HG03342 (cell line): Measurements from ENCODE around the gene CLDN9.

Source experiments
- ATAC-seq: cut with Tn5 transposase; IDR thresholded peaks from one replicate; pipeline ENCODE4 v1.9.1; 2021; ENCODE audit warnings: mild to moderate bottlenecking, moderate library complexity; ENCODE audit not compliant: unreplicated experiment

Gene CLDN9

DNA sequence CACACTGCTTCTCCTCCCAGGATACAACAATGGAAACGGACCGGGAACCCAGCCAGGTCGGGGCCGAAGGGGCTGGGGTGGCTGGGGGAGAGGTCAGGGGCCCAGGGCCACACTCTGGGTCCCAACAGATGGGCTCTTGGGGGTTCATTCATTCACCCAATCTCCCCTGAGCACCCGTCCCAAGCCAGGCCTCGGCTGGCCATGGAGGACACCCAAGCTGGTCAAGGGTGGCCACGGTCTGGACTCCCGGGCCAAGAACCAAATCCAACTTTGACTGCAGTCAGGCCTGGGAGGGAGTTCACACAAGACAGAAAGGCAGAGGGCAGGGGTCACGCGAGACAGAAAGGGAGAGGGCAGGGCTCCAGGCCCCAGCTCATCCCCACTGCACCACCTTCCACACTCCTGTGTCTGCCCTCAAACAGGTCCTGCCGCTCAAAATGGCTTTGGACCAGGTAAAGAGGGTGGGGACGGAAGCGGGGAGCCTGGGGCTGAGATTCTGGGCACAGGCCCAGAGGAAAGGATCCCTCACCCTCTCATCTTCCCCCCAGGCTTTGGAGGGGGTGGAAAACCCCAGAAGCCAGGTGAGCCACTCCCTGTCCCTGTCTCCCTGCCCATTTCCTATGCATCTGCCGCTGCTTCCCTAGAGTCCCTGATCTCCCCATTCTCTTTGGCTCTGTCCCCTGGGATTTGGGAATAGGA lies 20.2 kb upstream of the CLDN9 start:
- ATAC-seq = no peak

DNA sequence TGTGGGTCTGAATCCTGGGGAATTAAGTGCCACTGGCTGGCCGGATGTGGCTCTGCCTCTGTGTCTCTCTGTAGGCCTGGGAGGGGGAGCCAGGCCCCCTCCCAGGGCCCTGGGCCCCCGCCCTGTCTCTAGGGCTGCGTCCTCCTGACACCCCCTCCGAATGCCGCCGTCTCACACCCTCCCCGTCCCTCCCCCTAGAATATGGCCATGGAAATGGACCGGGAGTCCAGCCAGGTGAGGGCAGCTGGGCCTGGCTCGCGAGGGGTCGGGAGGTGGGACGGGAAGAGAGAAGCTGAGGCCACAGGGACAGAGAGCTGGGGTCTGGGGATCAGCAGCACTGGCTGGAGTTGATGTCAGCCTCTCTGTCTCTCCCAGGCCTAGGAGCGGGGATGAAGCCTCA lies 16.4 kb upstream of the CLDN9 start:
- no peak for ATAC-seq

DNA sequence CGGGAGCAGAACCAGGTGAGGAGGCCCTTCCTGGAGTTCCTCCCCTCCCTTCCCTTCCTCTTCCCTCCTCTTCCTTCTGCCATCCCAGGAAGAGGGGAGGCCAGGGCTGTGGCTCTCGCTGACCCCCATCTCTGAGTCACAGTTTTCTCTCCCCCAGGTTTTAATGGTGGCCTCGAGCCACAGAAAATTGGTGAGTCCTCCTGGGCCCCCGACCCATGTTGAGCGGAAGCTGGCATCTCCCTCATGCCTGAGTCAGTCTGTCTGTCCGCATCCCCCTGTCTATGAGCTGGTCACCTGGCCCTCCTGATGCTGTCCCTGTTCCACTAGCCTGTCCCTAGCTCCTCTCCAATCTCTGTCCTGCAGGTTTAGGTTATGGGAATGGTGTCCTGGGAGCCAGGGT lies 12.8 kb upstream of the CLDN9 start:
- ATAC-seq = no peak

DNA sequence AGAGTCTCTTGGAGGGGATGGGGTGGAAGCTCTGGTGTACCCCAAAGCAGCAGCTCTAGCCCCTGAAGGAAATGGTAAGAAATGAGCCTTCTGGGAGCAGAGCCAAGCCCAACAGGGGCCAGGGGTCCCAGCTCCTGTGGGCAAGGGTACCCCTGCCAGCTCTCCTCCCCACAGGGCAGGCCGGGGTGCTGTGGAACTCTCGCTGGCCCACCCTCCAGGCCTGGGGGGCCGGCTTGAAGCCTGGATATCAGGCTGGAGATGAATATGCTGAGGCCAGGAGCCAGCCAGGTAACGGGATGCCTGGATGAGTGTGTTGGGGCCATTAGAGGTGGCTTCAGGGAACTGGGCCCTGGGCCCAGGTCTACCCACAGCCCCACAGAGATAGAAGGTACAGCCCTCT lies 12.2 kb upstream of the CLDN9 start:
- no peak for ATAC-seq

DNA sequence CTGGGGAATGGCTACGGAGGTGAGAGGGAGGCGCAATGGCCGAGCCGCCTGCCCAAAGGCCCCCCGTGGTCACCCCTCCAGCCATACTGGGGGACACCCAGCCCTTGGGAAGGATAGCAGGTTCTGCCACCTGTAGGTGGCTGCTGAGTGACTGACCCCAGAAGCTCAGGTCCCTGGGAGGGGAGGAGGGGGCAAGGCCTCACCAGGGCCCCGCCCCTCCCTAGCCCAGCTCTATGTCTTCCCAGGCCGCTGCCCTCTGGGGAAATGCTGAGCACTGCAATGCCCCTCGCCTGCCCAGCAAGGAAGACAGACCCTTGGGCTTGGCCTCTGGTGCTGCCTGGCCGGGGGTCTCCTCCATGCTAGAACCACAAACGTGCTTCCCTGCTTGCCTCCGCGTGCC lies 11.4 kb upstream of the CLDN9 start:
- no peak for ATAC-seq

DNA sequence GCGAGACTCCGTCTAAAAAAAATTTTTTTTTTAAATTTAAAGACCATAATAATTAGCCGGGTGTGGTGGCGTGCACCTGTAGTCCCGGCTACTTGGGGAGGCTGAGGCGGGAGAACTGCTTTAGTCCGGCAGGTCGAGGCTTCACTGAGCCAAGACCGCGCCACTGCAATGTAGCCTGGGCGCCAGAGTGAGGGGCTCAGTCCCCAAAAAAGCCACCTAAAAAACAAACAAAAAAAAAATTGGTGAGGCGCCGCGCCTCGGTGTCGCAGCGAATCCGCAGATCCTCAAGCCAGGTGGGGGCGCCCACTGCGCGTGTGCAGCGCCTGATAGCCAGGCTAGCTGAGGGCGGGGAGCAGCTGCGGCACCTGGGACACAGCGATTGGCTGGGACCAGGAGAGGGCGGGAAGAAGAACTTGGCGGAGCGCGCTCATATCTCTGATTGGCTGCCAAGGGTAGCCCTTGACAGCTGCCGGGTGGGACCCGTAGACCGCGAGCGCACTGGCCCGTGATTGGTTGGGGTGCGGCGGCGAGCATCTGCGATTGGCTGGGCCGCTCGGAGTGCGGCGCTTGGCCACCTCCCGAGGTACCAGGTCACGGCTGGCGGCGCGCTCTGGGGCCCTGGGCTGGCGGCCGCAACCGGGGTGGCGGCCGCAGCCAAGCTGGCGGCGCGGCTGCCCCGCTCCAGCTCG lies 9.0 kb upstream of the CLDN9 start:
- peak; percentile 96 for ATAC-seq

DNA sequence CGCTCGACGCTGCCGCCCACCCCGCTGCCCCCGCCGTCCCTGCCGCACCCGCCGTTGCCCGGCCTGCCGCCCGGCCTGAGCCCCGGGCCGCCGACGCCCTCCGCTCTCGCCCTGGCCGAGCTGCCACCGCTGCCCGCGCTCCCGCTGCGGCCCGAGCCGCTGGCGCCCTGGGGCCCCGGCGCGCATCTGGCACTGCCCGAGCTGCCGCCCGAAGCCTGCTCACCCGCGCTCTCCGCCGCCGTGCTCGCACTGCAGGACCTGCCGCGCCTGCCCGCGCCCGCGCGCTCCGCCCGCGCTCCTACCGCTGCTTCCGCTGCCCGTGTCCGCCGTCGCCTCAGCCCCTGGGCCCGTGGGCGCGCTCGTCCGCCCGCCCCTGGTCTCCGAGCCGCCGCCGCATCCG lies 8.4 kb upstream of the CLDN9 start:
- no peak for ATAC-seq

DNA sequence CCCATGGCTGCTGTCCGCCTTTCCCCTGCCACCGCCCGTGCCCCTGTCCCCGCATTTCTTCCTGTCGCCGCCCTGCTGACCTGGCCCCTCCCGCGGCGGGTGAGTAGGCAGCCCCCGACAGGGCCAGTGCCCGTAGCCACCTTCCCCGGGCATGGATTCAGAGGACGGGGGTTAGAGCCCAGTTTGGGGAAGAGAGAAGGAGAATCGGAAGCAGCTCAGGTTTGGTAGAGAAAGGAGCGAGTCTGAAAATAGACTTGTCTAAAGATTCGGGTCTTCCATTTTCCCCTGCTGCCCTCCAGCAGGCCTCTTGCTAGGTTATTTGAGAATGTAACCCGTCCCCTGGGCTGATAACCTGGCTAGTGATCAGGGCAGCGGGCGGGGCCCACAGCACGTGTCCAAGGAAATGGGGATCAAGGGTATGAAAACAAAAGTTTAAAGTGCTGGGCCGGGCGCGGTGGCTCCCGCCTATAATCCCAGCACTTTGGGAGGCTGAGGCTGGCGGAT lies 7.9 kb upstream of the CLDN9 start:
- no peak for ATAC-seq

DNA sequence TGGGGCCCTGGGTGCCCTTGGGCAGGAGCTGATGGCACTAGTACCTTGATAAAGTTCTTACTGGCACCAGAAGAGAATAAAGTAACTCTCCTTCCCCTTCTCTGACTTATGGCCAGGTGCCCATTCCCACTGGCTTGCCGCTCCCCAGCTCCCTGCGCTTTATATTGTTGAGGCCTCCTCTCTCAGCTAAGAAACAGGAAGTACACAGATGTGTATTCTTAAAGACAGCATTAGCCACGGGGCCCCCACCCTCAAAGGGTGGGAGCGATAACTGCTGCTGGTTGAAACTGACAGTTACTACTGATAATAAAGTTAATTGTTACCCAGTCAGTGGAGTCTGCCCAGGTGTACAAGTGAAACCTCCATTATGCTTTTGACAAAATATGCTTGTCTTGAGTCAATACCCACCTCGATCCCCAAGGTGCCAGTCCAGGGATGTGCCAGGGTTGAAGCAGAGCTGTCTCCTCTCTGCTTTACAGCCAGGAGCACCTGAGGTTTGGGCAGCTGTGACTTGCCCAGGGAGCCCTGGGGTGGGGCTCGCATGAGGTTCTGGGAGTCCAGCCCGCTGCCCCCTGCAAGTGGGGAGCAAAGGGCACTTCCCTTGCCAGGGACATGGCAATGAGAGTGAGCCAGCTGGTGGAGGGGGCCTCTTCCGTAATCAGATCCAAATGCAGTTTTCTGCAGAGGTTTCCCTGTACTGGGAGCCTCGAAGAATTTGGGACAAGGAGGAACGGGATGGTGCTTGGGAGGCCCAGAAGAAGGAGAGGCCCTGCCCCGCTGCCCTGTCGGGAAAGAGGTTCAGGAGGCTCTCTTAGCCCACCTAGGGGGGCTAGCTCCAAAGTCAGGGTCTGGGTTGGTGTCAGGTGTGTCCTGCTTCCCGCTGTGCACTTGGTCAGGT lies 5.4 kb upstream of the CLDN9 start:
- ATAC-seq = no peak

DNA sequence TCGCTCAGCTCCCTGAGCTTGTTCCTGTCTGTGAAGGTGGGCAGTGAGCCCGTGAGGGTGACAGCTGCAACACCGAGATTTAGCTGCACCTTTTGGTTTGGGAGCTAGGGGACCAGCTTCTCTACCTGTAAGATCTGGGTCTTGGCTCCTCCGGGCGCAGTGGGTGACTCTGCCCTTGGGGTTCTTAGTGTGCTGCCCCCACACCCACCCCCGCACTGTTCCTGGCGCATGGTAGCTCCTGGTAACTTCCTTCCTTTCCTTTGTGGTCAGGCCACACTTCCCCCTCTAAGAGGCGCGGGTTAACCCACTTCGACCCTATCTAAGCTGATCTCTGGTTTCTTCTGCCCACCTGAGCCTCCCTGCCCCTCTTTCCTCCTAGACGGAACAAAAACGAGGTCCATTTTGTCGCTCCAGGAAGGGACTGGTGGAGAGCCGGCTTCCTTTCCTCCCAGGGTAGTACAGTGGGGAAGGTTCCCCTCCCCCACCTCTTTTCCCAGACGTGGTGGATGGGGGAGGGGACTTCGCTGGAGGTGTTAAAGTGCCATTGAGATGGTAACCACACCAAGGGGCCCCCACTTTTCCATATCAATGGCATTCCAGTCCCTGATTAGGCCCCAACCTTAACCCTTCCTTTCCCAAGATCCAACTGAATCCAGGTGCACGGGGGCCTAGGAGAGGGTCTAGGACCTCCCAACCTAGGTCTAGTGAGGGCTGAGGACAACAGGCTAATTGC lies 4.6 kb upstream of the CLDN9 start:
- no peak for ATAC-seq

DNA sequence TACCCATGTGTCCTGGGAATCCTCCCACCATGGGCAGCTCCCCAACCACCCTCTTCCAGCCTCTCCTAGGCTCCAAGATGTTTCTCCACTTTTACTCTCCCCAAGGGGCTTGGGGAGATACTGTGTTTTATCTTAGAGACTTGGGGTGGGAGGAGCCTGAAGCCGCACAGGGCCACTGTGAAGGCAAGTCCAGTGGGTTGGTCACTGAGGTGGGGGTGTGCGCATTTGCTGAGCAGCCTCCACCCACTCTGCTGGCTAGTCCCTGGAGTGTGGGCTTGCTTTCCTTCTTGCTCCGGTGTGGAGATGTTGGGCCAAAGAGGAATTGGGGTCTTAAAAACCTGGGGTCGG lies 4.1 kb upstream of the CLDN9 start:
- ATAC-seq = no peak

DNA sequence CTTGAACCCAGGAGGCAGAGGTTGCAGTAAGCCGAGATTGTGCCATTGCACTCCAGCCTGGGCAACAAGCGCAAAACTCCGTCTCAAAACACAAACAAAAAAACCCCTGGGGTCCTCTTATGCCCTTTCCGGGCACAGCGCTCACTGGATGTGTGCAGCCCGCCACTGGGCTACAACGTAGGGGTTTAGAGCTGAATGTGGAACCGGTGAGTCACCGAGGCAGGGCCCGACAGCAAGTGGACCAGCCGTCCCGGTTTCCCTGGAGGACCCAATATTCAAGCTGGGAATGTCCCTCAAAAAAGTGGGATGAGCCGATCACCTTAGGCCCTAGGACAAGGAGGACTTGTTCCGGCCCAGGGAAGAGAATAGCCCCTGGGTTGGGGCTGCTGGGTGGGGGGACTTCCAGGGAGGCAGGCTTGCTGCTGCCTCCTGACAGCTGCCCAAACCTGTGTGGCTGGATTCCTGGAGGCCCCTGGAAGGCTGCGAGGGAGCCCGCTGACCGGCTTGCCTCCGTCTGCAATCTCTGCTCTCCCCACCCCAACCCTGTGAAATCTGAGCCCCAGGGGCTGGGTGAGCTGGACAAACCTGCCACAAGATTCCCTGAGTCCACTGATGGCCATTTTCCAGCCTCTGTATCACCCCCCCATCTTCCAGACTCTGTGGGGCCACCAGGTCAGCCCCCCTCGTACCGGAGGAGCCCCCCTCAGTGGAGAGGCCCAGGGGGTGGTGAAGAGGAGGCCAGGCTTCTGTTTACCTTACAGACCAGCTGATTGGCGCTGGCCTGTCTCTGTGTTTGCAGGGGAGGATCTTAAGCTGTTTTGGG lies 2.9 kb upstream of the CLDN9 start:
- ATAC-seq = no peak

DNA sequence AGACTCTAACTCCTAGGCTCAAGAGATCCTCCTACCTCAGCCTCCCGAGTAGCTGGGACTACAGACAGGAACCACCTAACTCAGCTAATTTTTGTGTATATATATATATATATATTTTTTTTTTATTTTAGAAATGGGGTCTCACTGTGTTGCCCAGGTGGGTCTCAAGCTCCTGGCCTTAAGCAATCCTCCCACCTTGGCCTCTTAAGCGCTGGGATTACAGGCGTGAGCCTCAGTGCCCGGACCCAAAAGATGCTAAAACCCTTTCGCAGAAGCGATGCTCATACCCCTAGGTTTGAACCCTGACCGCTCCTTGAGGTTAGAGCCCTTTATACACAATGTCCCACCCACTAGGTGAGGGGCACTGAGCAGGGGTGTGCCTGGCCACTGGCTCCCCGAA lies 2.2 kb upstream of the CLDN9 start:
- ATAC-seq = no peak

DNA sequence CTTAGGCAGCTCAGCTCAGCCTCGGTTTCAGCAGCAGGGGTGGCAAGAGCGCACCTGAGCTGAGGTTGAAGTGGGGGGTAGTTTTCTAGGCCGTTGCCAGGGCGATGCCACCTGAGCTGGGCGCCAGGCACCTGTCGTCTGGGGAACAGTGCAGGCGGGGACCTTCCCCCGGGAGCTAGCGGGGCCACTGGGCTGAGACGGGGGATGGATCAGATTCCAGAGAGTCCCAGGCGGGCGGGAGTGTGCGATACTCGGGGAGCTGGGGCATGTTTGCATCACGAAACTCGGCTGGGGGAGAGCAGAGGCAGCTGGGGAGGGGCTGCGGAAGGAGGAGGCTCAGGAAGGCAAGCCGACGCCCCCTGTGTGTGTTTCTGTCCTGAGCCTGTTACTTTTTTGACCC lies 477 bp upstream of the CLDN9 start:
- no peak for ATAC-seq

DNA sequence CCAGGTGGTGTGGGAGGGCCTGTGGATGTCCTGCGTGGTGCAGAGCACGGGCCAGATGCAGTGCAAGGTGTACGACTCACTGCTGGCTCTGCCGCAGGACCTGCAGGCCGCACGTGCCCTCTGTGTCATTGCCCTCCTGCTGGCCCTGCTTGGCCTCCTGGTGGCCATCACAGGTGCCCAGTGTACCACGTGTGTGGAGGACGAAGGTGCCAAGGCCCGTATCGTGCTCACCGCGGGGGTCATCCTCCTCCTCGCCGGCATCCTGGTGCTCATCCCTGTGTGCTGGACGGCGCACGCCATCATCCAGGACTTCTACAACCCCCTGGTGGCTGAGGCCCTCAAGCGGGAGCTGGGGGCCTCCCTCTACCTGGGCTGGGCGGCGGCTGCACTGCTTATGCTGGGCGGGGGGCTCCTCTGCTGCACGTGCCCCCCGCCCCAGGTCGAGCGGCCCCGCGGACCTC lies 798 bp downstream of the CLDN9 start:
- ATAC-seq = no peak

DNA sequence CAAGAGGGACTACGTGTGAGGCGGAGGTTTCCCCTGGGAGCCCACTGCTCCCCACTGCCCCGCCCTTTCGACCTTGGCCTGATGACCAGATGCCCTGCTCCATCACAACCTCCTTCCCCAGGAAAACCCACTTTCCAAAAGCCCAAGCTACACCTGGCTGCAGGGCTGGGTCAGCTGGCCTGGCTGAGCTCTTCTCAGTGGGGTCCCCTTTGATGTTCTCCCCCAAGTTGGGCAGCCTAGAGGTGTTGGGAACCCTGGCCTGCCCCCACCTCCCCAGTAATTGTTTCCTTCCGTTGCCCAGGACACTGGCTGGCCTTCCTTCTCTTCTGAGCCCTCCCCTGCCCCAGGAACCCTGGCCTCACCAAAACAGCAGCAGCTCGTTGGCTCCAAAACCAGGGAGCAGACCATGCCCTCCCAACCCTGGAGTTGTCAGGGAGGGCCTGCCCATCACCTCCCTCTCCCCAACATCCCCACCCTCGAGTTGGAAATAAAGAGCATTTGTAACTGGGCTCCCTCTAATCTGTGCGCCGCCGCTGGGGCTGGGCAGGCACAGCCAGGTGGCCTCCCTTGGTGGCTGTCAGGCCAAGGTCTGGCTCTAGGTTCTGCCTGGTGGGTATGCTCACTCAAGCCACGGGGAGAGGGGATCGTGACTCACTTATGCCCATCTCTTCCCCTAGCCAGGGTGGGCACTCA lies 1.4 kb downstream of the CLDN9 start:
- no peak for ATAC-seq

DNA sequence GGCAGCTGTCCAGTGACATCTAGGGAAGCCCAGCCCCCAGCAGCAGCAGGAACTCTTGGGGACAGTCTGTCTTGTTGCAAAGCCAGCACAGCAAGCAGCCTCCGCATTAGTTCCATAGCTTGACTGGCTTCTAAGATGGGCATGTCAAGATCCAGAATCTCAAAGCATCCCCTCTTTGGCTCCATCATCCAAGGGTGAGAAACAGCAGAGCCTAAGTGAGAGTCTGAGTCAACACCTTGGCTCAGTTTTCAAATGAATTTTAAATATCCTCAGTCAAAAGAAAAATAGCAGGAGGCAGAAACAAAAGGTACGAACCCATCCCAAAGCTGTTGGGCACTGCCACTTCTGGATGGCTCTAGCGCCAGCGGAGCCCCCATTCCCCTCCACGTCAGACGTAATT lies 2.2 kb downstream of the CLDN9 start:
- ATAC-seq = no peak

DNA sequence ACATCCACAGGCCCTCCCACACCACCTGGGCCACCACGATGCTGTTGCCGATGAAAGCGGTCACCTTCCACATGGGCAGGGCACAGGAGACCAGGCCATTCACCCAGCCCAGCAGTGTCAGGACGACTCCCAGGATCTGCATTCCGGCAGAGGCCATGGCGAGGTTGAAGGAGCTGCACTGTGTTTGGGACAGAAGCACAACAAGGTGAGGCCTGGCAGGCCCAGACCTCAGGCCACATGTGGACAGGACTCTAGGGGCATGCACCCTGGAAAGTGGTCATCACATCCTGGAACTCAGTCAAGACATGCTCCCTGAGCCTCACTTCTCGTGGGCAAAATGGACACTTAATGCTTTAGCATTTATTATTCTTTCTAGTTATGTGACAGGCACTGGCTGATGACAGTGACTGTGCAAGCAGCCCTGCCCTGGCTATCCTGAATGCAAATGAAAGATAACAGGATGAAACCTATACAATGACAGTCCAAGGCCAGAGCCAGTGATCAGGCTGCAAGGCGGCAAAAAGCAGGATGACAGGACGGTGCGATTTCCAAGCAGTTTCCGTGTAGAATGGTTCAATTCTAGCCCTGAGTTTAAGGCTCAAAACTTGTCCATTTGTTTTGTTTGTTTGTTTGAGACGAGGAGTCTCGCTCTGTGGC lies 3.3 kb downstream of the CLDN9 start:
- no peak for ATAC-seq

DNA sequence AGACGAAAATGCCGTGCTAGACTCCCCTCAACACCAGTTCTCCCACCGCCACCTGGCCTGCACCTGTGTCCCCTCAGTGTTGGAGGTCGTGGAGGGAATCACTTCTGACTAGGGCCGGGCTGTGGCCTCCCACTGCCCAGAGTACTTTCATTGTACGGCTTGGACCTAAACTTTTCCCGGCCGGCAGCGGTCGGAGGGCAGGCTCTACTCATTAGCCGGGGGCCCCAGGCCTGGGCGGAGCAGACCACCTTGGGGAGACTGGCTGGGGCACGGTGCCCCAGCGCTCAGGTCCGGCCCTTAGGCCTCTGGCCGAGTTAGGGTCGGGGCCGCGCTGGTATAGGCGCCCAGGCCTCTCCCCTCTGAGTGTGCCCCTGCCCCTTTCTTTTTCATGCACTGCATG lies 4.6 kb downstream of the CLDN9 start:
- ATAC-seq = no peak
